SU-DHL-6 (cell line): ENCODE measurements around the gene CHMP6.

ENCODE experiments used
- H2AFZ ChIP-seq: fragments of 200-600 bp; sonication (generic); 2 replicates; pipeline ENCODE4 v1.6.1; 2014; ENCODE audit warnings: low read depth, mild to moderate bottlenecking, moderate library complexity, mixed read lengths, antibody characterized with exemption, low read length; ENCODE audit not compliant: severe bottlenecking
- H3F3A ChIP-seq: fragments of 200-600 bp; shearing (Covaris generic); 2 replicates; pipeline ENCODE4 v1.6.0; 2016; ENCODE audit warnings: antibody characterized with exemption, mild to moderate bottlenecking; ENCODE audit not compliant: insufficient read depth
- H3K27ac ChIP-seq: fragments of 200-600 bp; sonication (generic); 2 replicates; pipeline ENCODE4 v1.5.1; 2016; ENCODE audit warnings: low read depth, mild to moderate bottlenecking, low read length, moderate library complexity, mixed read lengths
- H3K27me3 ChIP-seq: fragments of 200-600 bp; sonication (generic), shearing (Covaris generic); 2 replicates; pipeline ENCODE4 v1.6.0; 2014; ENCODE audit warnings: mild to moderate bottlenecking, low read length
- H3K36me3 ChIP-seq: fragments of 200-600 bp; sonication (generic); 2 replicates; pipeline ENCODE4 v1.6.1; 2014; ENCODE audit warnings: mild to moderate bottlenecking, low read length, mixed read lengths
- H3K4me2 ChIP-seq: fragments of 300-600, 200-600 bp; shearing (Covaris generic), sonication (generic); 2 replicates; pipeline ENCODE4 v1.6.0; 2014; ENCODE audit warnings: low read length, low read depth, mild to moderate bottlenecking; ENCODE audit not compliant: poor library complexity, severe bottlenecking
- H3K4me3 ChIP-seq: fragments of 200-600 bp; sonication (generic); 2 replicates; pipeline ENCODE4 v1.5.1; 2014; ENCODE audit warnings: antibody characterized with exemption, low read length, mild to moderate bottlenecking, mixed read lengths; ENCODE audit not compliant: insufficient read depth, poor library complexity, severe bottlenecking
- H3K79me2 ChIP-seq: fragments of 200-600 bp; sonication (generic); 2 replicates; pipeline ENCODE4 v1.6.1; 2014; ENCODE audit warnings: mild to moderate bottlenecking, low read length, moderate library complexity; ENCODE audit not compliant: insufficient read depth
- H3K9ac ChIP-seq: fragments of 200-600 bp; sonication (generic); 2 replicates; pipeline ENCODE4 v1.7.0; 2014; ENCODE audit warnings: mild to moderate bottlenecking, low read length
- H3K9me2 ChIP-seq: fragments of 200-600 bp; sonication (generic); replicated peaks from 2 replicates; pipeline ENCODE4 v1.6.1; 2014; ENCODE audit warnings: low read length; ENCODE audit not compliant: insufficient read depth
- H3K9me3 ChIP-seq: fragments of 200-600 bp; sonication (generic); 2 replicates; pipeline ENCODE4 v1.6.1; 2014; ENCODE audit warnings: low read length, mixed read lengths; ENCODE audit not compliant: insufficient read depth
- H4K20me1 ChIP-seq: fragments of 200-600 bp; sonication (generic); 2 replicates; pipeline ENCODE4 v1.6.1; 2014; ENCODE audit warnings: low read depth, mild to moderate bottlenecking, antibody characterized with exemption, low read length, moderate library complexity, mixed read lengths
- EZH2phosphoT487 ChIP-seq: fragments of 200-600 bp; sonication (generic), shearing (Covaris generic); conservative IDR thresholded peaks from 2 replicates; pipeline ENCODE4 v1.6.1; 2018; ENCODE audit warnings: mild to moderate bottlenecking, antibody characterized with exemption, low read length, moderate library complexity, mixed read lengths
- TF ChIP-seq, protein P1 (sequence below): fragments of 200-600 bp; sonication (generic); IDR thresholded peaks from one replicate; pipeline ENCODE4 v1.5.1; 2017; ENCODE audit warnings: antibody characterized with exemption, mild to moderate bottlenecking, low read length, moderate library complexity; ENCODE audit not compliant: insufficient read depth, poor library complexity, severe bottlenecking

Gene CHMP6

DNA sequence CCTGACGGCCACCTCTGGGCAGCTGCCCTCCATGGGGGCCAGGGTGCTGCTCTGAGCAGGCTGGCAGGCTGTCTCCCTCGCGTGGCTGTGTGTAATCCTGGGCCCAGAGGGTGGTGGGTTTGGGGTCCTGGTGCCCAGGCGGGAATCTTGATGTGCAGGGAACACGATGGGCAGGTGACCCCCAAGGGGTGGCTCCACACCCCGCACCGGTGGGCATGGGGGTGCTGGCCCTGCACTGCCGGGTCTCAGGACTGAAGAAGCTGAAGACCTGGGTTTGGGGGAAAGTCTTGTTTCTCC is 8.6 kb downstream of the CHMP6 start:
- Histone ChIP-seq H3K36me3 (no peaks in the 10 kb centered on the region), H3K4me2 (no peak overlapping the region), H3K9ac (no peak overlapping the region), H3K4me3 (no peak overlapping the region), H3K27me3 (no peaks in the 10 kb centered on the region), H4K20me1 (no peaks in the 10 kb centered on the region), H3K27ac (no peak overlapping the region), H2AFZ (no peak overlapping the region), H3K79me2 (no peaks in the 10 kb centered on the region), H3F3A (no peaks in the 10 kb centered on the region), H3K9me3 (no peaks in the 10 kb centered on the region), H3K9me2 (no peaks in the 10 kb centered on the region)
- TF ChIP-seq, protein P1, sequence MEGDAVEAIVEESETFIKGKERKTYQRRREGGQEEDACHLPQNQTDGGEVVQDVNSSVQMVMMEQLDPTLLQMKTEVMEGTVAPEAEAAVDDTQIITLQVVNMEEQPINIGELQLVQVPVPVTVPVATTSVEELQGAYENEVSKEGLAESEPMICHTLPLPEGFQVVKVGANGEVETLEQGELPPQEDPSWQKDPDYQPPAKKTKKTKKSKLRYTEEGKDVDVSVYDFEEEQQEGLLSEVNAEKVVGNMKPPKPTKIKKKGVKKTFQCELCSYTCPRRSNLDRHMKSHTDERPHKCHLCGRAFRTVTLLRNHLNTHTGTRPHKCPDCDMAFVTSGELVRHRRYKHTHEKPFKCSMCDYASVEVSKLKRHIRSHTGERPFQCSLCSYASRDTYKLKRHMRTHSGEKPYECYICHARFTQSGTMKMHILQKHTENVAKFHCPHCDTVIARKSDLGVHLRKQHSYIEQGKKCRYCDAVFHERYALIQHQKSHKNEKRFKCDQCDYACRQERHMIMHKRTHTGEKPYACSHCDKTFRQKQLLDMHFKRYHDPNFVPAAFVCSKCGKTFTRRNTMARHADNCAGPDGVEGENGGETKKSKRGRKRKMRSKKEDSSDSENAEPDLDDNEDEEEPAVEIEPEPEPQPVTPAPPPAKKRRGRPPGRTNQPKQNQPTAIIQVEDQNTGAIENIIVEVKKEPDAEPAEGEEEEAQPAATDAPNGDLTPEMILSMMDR: no peak
- TF ChIP-seq EZH2phosphoT487: no peak

DNA sequence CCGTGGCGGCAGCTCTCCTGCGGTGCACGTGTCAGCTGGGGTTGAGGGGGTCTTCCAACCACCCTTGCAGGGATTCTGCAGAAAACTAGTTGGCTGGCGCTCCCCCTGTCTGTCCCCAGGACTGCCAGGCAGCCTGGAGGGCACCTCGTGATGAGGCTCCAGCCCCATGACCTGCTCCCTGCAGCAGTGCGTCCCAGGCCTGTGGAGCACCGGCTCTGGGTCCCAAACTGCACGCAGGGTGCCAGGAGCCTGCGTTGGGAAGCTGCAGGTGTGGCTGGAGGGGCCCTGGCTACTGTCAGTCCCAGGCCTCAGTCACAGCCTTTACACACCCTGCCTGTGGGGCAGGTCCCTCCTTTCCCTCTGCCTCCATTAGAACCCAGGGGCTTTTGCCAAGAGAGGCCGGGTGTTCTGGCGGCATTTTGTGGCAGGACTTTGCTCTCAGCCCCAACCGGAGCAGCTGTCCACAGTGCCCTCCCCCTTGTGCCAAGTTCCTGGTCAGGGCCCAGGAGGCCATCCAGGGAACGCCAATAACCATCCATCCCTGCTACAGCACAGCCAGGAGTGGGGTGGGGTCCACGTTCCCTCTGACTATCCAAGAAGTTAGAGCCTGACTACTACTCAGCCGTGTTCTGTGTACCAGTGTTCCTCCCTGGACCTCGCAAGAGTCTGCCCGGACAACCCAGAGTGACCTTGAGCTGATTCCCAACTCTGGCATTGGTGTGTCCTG is 9.2 kb downstream of the CHMP6 start:
- Histone ChIP-seq H3K4me3 (no peak overlapping the region), H3K79me2 (no peaks in the 10 kb centered on the region), H4K20me1 (no peaks in the 10 kb centered on the region), H3K27ac (no peak overlapping the region), H3F3A (no peaks in the 10 kb centered on the region), H3K27me3 (no peaks in the 10 kb centered on the region), H3K9me3 (no peaks in the 10 kb centered on the region), H3K4me2 (no peak overlapping the region), H3K9me2 (no peaks in the 10 kb centered on the region), H3K9ac (no peak overlapping the region), H2AFZ (no peak overlapping the region), H3K36me3 (no peaks in the 10 kb centered on the region)
- TF ChIP-seq EZH2phosphoT487: no peak
- TF ChIP-seq, protein P1: no peak

- no peaks in the 10 kb centered on the region for H3K9me3 ChIP-seq
- no peaks in the 10 kb centered on the region for H3F3A ChIP-seq
- no peak overlapping the region for H3K9ac ChIP-seq
- H3K27ac ChIP-seq: no peak overlapping the region
- H2AFZ ChIP-seq: no peak overlapping the region
- no peak overlapping the region for H3K4me3 ChIP-seq
- TF ChIP-seq, protein P1: no peak
- no peak for TF ChIP-seq EZH2phosphoT487
- no peaks in the 10 kb centered on the region for H3K27me3 ChIP-seq
- H3K4me2 ChIP-seq: no peak overlapping the region
- no peaks in the 10 kb centered on the region for H3K36me3 ChIP-seq
- H3K79me2 ChIP-seq: no peaks in the 10 kb centered on the region
- H3K9me2 ChIP-seq: no peaks in the 10 kb centered on the region
- H4K20me1 ChIP-seq: no peaks in the 10 kb centered on the region
Observed at GRCh38 chr17:81002013-81002384, 10.4 kb downstream of the CHMP6 start.
